K562 (cell line): ENCODE data around the gene CERS2. TPM values are rescaled to one million over a fixed set of nuclear protein-coding genes. Genes with fewer than 3 reads are reported as not detected.
A peak's percentile ranks its signal among the peaks of the same experiment; 100 is the strongest.

Experiments
- ATAC-seq: fragments of 200-7000 bp; cut with Tn5 transposase; 3 replicates; pipeline ENCODE4 v1.9.1; 2020; ENCODE audit warnings: moderate library complexity
- BruUV-seq: library from RNA; stranded (reverse); fragments of 400-500 nt; replicated peaks from 2 replicates; lab custom pipeline; 2021; lab: Mats Ljungman, UMichigan
- CTCF ChIA-PET: fragments of 300-600 bp; formaldehyde crosslinking; extraction: SDS; loops from one replicate; lab custom pipeline; 2021; ENCODE audit warnings: low intra/inter-chr PET ratio; lab: Yijun Ruan, JAX
- POLR2A ChIA-PET: fragments of 300-600, 350-650 bp; sonication (Branson Sonifier 250); formaldehyde crosslinking; extraction: SDS; loops from one replicate; lab custom pipeline; 2021; ENCODE audit warnings: antibody characterized with exemption, inconsistent platforms; lab: Yijun Ruan, JAX
- DNase-seq, 4 experiments: peaks; one replicate each; pipeline versions ENCODE4 v3.0.0 to v3.0.0-alpha.2; 2011 to 2018; ENCODE audit warnings: low spot score in 3 of 4, mixed read lengths in 3 of 4; ENCODE audit errors: extremely low read depth in 1 of 4
- FAIRE-seq: peaks from 2 replicates; lab custom pipeline; 2011; peaks lifted over from hg19 to GRCh38; lab: Jason Lieb, UNC
- H2AFZ ChIP-seq: 2 replicates; pipeline ENCODE4 v1.6.0; 2011; ENCODE audit warnings: low read depth, low read length, control low read depth, inconsistent platforms
- H3K27ac ChIP-seq: fragments of 200-600 bp; 3 replicates; pipeline ENCODE4 v1.8.0; 2011; ENCODE audit warnings: low read depth, mild to moderate bottlenecking, control low read depth, inconsistent platforms, low read length, moderate library complexity, mixed read lengths; ENCODE audit errors: extremely low read depth
- H3K27me3 ChIP-seq, 2 experiments: fragments of 300-600 bp in 1 of 2; 2 replicates in 1 of 2; 3 replicates in 1 of 2; pipeline versions ENCODE4 v1.6.0 to v1.8.0; 2011; ENCODE audit warnings: inconsistent platforms in 2 of 2, low read length in 2 of 2, mild to moderate bottlenecking in 1 of 2, mixed read lengths in 1 of 2, moderate library complexity in 1 of 2; ENCODE audit not compliant: control insufficient read depth in 2 of 2, insufficient read depth in 2 of 2
- H3K36me3 ChIP-seq: fragments of 300-600 bp; 3 replicates; pipeline ENCODE4 v1.8.0; 2011; ENCODE audit warnings: mild to moderate bottlenecking, low read length, inconsistent platforms; ENCODE audit not compliant: control insufficient read depth, insufficient read depth
- H3K4me1 ChIP-seq, 2 experiments: fragments of 200-600 bp in 1 of 2; replicated peaks in 1 of 2; 2 replicates in 1 of 2; 3 replicates in 1 of 2; pipeline versions ENCODE4 v1.5.1 to v1.8.0; 2011; ENCODE audit warnings: inconsistent platforms in 2 of 2, low read length in 2 of 2, mild to moderate bottlenecking in 1 of 2, mixed read lengths in 1 of 2, moderate library complexity in 1 of 2; ENCODE audit not compliant: control insufficient read depth in 2 of 2, insufficient read depth in 2 of 2
- H3K4me2 ChIP-seq: 2 replicates; pipeline ENCODE4 v1.6.1; 2011; ENCODE audit warnings: low read length, control low read depth, inconsistent platforms, mixed read lengths; ENCODE audit not compliant: insufficient read depth
- H3K4me3 ChIP-seq: fragments of 200-600 bp; sonication (generic), shearing (Covaris generic); 2 replicates; pipeline ENCODE4 v1.5.1; 2016; ENCODE audit warnings: control low read depth, inconsistent platforms
- H3K79me2 ChIP-seq: fragments of 200-600 bp; 3 replicates; pipeline ENCODE4 v1.8.0; 2011; ENCODE audit warnings: low read length, inconsistent platforms; ENCODE audit not compliant: control insufficient read depth, insufficient read depth
- H3K9ac ChIP-seq, 2 experiments: 2 replicates each; pipeline versions ENCODE4 v1.6.0 to v1.6.1; 2011; ENCODE audit warnings: low read depth in 2 of 2, low read length in 2 of 2, control low read depth in 1 of 2, inconsistent platforms in 1 of 2, mild to moderate bottlenecking in 1 of 2, mixed read lengths in 1 of 2; ENCODE audit not compliant: insufficient read depth in 1 of 2
- H3K9me1 ChIP-seq: one replicate; pipeline ENCODE4 v1.6.0; 2011; ENCODE audit warnings: inconsistent platforms, mild to moderate bottlenecking, low read length, moderate library complexity; ENCODE audit not compliant: control insufficient read depth, insufficient read depth
- H3K9me3 ChIP-seq: replicated peaks from 2 replicates; pipeline ENCODE4 v1.5.1; 2011; ENCODE audit warnings: low read depth, low read length, inconsistent platforms; ENCODE audit not compliant: control insufficient read depth, insufficient read depth
- H4K20me1 ChIP-seq: replicated peaks from 2 replicates; pipeline ENCODE4 v1.6.1; 2011; ENCODE audit warnings: low read length, inconsistent platforms, mixed read lengths; ENCODE audit not compliant: control insufficient read depth, insufficient read depth
- POLR2G ChIP-seq: fragments of 200-400 bp; formaldehyde crosslinking; IDR thresholded peaks from 2 replicates; pipeline ENCODE4 v1.6.1; 2017; ENCODE audit warnings: low read depth, mild to moderate bottlenecking, antibody characterized with exemption, low read length, moderate library complexity
- RB1 ChIP-seq: fragments of 450-650 bp; IDR thresholded peaks from 2 replicates; pipeline ENCODE4 v1.6.1; 2017; ENCODE audit warnings: low read depth, mild to moderate bottlenecking
- RBFOX2 ChIP-seq: fragments of 200-400 bp; formaldehyde crosslinking; IDR thresholded peaks from 2 replicates; pipeline ENCODE4 v1.6.1; 2017; ENCODE audit warnings: low read depth, mild to moderate bottlenecking, low read length, moderate library complexity
- SLC30A9 ChIP-seq: fragments of 250-450 bp; sonication (Bioruptor Pico); IDR thresholded peaks from 2 replicates; pipeline ENCODE4 v1.8.0; 2022; ENCODE audit warnings: mild to moderate bottlenecking, moderate library complexity
- WGBS: fragments of 100-300 bp; shearing (Covaris generic); methylation state at CpG from one replicate; pipeline ENCODE4 v1.1.6; 2016; ENCODE audit warnings: low coverage, mixed read lengths; ENCODE audit not compliant: insufficient coverage; ENCODE audit errors: missing lambda C conversion rate; 5-methylcytosine and 5-hydroxymethylcytosine counted together
- in situ Hi-C: fragments of 300-500 bp; cut with MboI; formaldehyde crosslinking; loops from 4 replicates; pipeline ENCODE4 v1.15.0; 2018; ENCODE audit warnings: inconsistent platforms, mixed read lengths
- intact Hi-C: fragments of 100-400 bp; cut with micrococcal nuclease; formaldehyde crosslinking; loops from 2 replicates; pipeline ENCODE4 v1.14.2; 2022
- polyA plus RNA-seq, 8 experiments: library from polyadenylated mRNA; depleted of rRNA in 4 of 8; stranded (reverse) in 5 of 8; unstranded in 3 of 8; fragments of >200 nt; fragmentation: Nextera tagmentation in 2 of 8; fragmentation: Illumina TruSeq in 1 of 8; extraction: Ambion mirVana in 2 of 8; extraction: Trizol in 1 of 8; gene quantifications; 2 replicates each; pipeline versions ENCODE4 v1.2.1 to v1.2.3, GENCODE V29; 2011 to 2014; ENCODE audit warnings: inconsistent platforms in 1 of 8, missing spikeins in 1 of 8
- total RNA-seq, 7 experiments: library from RNA; depleted of rRNA in 6 of 7; stranded (reverse); fragments of >200 nt in 6 of 7; fragmentation: Illumina TruSeq in 2 of 7; extraction: Trizol in 2 of 7; gene quantifications; 2 replicates each; pipeline versions ENCODE4 v1.2.1 to v1.2.3, GENCODE V29; 2011 to 2021; ENCODE audit warnings: low replicate concordance in 1 of 7
- TF ChIP-seq, protein P1 (sequence below): fragments of 450-650 bp; conservative IDR thresholded peaks from 2 replicates; pipeline ENCODE4 v1.6.1; 2016; ENCODE audit warnings: missing genetic modification characterization, low read depth, mild to moderate bottlenecking, missing compliant biosample characterization, moderate library complexity
- TF ChIP-seq, protein P2 (sequence below): fragments of 450-650 bp; formaldehyde crosslinking; IDR thresholded peaks from 2 replicates; pipeline ENCODE4 v1.4.0; 2020; ENCODE audit warnings: mild to moderate bottlenecking, moderate library complexity

The CERS2 gene
- total and polyA plus RNA-seq, 9 of the 15 experiments (the other 6 are each of a cell fraction or from before 2014, with no cell fraction given) = 23.4 to 295 (median 132) TPM

DNA sequence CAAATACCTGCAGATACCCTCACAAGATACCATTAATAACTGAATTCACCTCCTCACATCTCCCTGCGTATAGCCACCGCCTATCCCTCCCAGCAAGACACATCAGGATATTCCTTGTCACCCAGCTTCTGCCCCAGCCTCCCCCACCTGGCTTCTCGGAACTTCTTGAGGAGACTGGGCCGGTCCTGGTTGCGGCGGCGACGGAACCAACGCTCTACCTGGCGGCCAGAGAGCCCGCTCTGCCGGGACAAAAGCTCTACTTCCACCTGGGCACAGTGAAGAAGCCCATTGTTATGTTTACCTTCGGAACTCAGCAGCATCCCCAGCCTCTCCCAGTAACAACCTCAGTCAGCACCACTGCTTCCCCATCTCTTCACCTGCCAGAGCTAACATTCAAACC lies 6.7 kb downstream of the CERS2 start:
- no TSS peak for BruUV-seq
- 98% methylated on average over 12 of the region's 13 CpGs for WGBS
- H3K9ac ChIP-seq = no peak overlapping the region
- peaks cover 27 to 31% of the 10 kb centered on the region in 2 experiments for H3K4me1 ChIP-seq
- peaks cover 48% of the 10 kb centered on the region for H3K79me2 ChIP-seq
- no peak overlapping the region for H3K27ac ChIP-seq
- in situ Hi-C loops = no loop called here
- DNase-seq = no peak
- TF ChIP-seq RB1 (no peak), POLR2G (peak; percentile 58), RBFOX2 (peak; percentile 43)
- TF ChIP-seq, all 486 proteins: peak for 2
- intact Hi-C loops = no loop called here
- ChIA-PET POLR2A (interaction anchor here (0.6 to 7.5 kb wide), 3 partner anchors 10 to 148 kb away, joined by 3 to 64 read pairs (median 5); no protein-coding TSS in a partner anchor), CTCF (no interaction called here)
- no peak overlapping the region for H2AFZ ChIP-seq
- H3K4me3 ChIP-seq = no peak overlapping the region
- peaks cover 5% of the 10 kb centered on the region for H3K9me1 ChIP-seq
- peaks cover 94% of the 10 kb centered on the region for H3K36me3 ChIP-seq
- peaks cover 35% of the 10 kb centered on the region for H4K20me1 ChIP-seq
- no peak overlapping the region for H3K4me2 ChIP-seq
- no peaks in the 10 kb centered on the region for H3K9me3 ChIP-seq
- ATAC-seq (no peak), FAIRE-seq (no peak)
- no peaks in the 10 kb centered on the region for H3K27me3 ChIP-seq

DNA sequence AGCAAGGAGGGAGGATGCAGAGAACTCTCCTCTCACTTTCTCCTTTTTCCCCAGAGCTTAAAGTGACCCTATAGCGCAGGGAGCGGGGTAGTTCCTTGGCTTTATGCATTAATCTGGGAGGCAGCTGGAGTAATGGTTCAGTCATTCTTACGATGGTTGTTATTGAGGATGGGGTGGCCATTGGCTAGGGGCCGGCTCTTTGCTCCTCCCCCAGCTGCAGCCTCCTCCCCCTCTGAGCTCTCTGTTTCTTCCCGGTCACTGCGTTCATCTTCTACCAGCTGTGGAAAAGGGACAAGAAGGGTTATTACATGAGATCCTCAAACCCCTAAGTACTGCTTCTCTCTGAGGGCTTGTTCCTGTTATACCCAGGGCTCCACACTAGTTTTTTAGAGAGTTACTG lies 8.6 kb downstream of the CERS2 start:
- Histone ChIP-seq H4K20me1 (peaks cover 17% of the 10 kb centered on the region), H3K4me3 (no peak overlapping the region), H3K79me2 (peaks cover 28% of the 10 kb centered on the region), H3K9me3 (no peaks in the 10 kb centered on the region), H3K9me1 (peaks cover 4% of the 10 kb centered on the region), H3K4me2 (no peak overlapping the region), H3K27ac (no peak overlapping the region), H3K9ac (no peak overlapping the region; a peak in 1 of 4 replicates), H3K36me3 (peaks cover 93% of the 10 kb centered on the region), H3K27me3 (no peaks in the 10 kb centered on the region), H3K4me1 (peaks cover 7 to 12% of the 10 kb centered on the region in 2 experiments), H2AFZ (no peak overlapping the region)
- DNase-seq = no peak
- POLR2A ChIA-PET = interaction anchor here (1.1 to 7.5 kb wide), 4 partner anchors 9 to 22 kb away, joined by 3 to 64 read pairs (median 30); partner anchors contain the start of gene CERS2
- in situ Hi-C loops = no loop called here
- FAIRE-seq = no peak
- CTCF ChIA-PET = interaction anchor here (1.4 kb wide), 1 partner anchor 14 kb away, joined by 5 read pairs; no protein-coding TSS in a partner anchor
- 0 out of 3 replicates have a peak, but pooled peaks have one; percentile 10 for ATAC-seq
- intact Hi-C loops = no loop called here
- BruUV-seq = no TSS peak
- WGBS = 66% methylated on average over 6 of the region's 6 CpGs
- TF ChIP-seq, protein P1, sequence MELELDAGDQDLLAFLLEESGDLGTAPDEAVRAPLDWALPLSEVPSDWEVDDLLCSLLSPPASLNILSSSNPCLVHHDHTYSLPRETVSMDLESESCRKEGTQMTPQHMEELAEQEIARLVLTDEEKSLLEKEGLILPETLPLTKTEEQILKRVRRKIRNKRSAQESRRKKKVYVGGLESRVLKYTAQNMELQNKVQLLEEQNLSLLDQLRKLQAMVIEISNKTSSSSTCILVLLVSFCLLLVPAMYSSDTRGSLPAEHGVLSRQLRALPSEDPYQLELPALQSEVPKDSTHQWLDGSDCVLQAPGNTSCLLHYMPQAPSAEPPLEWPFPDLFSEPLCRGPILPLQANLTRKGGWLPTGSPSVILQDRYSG = no peak
- no peak for TF ChIP-seq SLC30A9 (CRISPR knock-in tag)
- TF ChIP-seq, protein P2, sequence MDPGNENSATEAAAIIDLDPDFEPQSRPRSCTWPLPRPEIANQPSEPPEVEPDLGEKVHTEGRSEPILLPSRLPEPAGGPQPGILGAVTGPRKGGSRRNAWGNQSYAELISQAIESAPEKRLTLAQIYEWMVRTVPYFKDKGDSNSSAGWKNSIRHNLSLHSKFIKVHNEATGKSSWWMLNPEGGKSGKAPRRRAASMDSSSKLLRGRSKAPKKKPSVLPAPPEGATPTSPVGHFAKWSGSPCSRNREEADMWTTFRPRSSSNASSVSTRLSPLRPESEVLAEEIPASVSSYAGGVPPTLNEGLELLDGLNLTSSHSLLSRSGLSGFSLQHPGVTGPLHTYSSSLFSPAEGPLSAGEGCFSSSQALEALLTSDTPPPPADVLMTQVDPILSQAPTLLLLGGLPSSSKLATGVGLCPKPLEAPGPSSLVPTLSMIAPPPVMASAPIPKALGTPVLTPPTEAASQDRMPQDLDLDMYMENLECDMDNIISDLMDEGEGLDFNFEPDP (CRISPR knock-in tag) = no peak
